AML-193 (cell line): ENCODE results near the gene RUSF1.

Source experiments
- DNase-seq, 2 experiments: peaks; one replicate each; lab custom pipeline; 2025; lab: John Stamatoyannopoulos, UW

Gene RUSF1

GRCh38 chr16:31471241-31471874 is 36.8 kb downstream of the RUSF1 start:
- DNase-seq = no peak

- DNase-seq = no peak
Observed at GRCh38 chr16:31470615-31471014, 37.6 kb downstream of the RUSF1 start.

- no peak for DNase-seq
Observed at GRCh38 chr16:31467858-31468257, 40.3 kb downstream of the RUSF1 start.

GRCh38 chr16:31467151-31467773 is 40.9 kb downstream of the RUSF1 start:
- peak; percentile 48 to 55 for DNase-seq

- DNase-seq = no peak
Observed at GRCh38 chr16:31466381-31466841, 41.8 kb downstream of the RUSF1 start.

- DNase-seq = no peak
Observed at GRCh38 chr16:31465788-31466370, 42.3 kb downstream of the RUSF1 start.

- DNase-seq = no peak
Observed at GRCh38 chr16:31464781-31465260, 43.4 kb downstream of the RUSF1 start.

- no peak for DNase-seq
Observed at GRCh38 chr16:31464348-31464769, 43.8 kb downstream of the RUSF1 start.

GRCh38 chr16:31461921-31462804 is 46.0 kb downstream of the RUSF1 start:
- no peak for DNase-seq

- no peak for DNase-seq
Observed at GRCh38 chr16:31461201-31461920, 46.8 kb downstream of the RUSF1 start.

- peak; percentile 55 to 60 for DNase-seq
Observed at GRCh38 chr16:31460582-31461002, 47.6 kb downstream of the RUSF1 start.

- DNase-seq = peak; percentile 98 to 99
Observed at GRCh38 chr16:31459687-31460581, 48.3 kb downstream of the RUSF1 start.

- peak; percentile 94 to 95 for DNase-seq
Observed at GRCh38 chr16:31458844-31459686, 49.1 kb downstream of the RUSF1 start, which contains the start of gene ARMC5. ARMC5 (plus strand) TSS chr16:31459501; CDS start chr16:31459525, 24 bp downstream.

- peak; percentile 92 for DNase-seq
Observed at GRCh38 chr16:31458073-31458843, 49.9 kb downstream of the RUSF1 start.

- DNase-seq = no peak
Observed at GRCh38 chr16:31456988-31457360, 51.2 kb downstream of the RUSF1 start.

- DNase-seq = peak; percentile 20 to 22
Observed at GRCh38 chr16:31455601-31456314, 52.4 kb downstream of the RUSF1 start.

- no peak for DNase-seq
Observed at GRCh38 chr16:31453255-31454204, 54.7 kb downstream of the RUSF1 start.
